ENCODE measurements around the gene CCDC47. TPM values are rescaled to one million over a fixed set of nuclear protein-coding genes. Genes with fewer than 3 reads are reported as not detected.
A peak's percentile ranks its signal among the peaks of the same experiment; 100 is the strongest.

CCDC47 gene
- total RNA-seq, 1 donor from 2014 or later = 76.2 TPM

GRCh38 chr17:63752707-63753106 is 20.7 kb downstream of the CCDC47 start:
- intact Hi-C loops (cut with DNase I) = no loop called here
- peaks cover 60 to 84% of the 10 kb centered on the region in 2 donors for H3K36me3 ChIP-seq
- no peaks in the 10 kb centered on the region for H3K9me3 ChIP-seq
- no peak overlapping the region for H3K27ac ChIP-seq
- TF ChIP-seq CTCF (IDR thresholded peaks at IDR 0.05) = no peak
- H3K4me1 ChIP-seq = no peaks in the 10 kb centered on the region
- no peak overlapping the region for H3K4me3 ChIP-seq
- DNase-seq (ENCODE audit: low spot score in 2 of 2) = no peak
- no peaks in the 10 kb centered on the region for H3K27me3 ChIP-seq

- no peaks in the 10 kb centered on the region for H3K4me1 ChIP-seq
- intact Hi-C loops (cut with DNase I) = no loop called here
- no peak overlapping the region for H3K27ac ChIP-seq
- no peaks in the 10 kb centered on the region for H3K9me3 ChIP-seq
- peaks cover 63 to 82% of the 10 kb centered on the region in 2 donors for H3K36me3 ChIP-seq
- no peak for TF ChIP-seq CTCF (IDR thresholded peaks at IDR 0.05)
- no peak overlapping the region for H3K4me3 ChIP-seq
- H3K27me3 ChIP-seq = no peaks in the 10 kb centered on the region
- DNase-seq (ENCODE audit: low spot score in 2 of 2) = no peak
These were observed 21.6 kb downstream of the CCDC47 start for GRCh38 chr17:63751806-63752205.

- peaks cover 2 to 10% of the 10 kb centered on the region in 2 donors for H3K36me3 ChIP-seq
- peak within 1 kb of the TSS; percentile 91 to 94 for H3K27ac ChIP-seq
- H3K4me1 ChIP-seq = peaks cover 0 to 10% of the 10 kb centered on the region in 2 donors
- intact Hi-C loops (cut with DNase I) = loop anchor here (2.0 kb wide), 4 partner anchors 31 to 119 kb away; partner anchors contain the start of genes CCDC47, FTSJ3, LIMD2 and MAP3K3
- peak within 1 kb of the TSS; percentile 84 to 90 for H3K4me3 ChIP-seq
- no peaks in the 10 kb centered on the region for H3K27me3 ChIP-seq
- no peak for TF ChIP-seq CTCF (IDR thresholded peaks at IDR 0.05)
- no peaks in the 10 kb centered on the region for H3K9me3 ChIP-seq
- DNase-seq (ENCODE audit: low spot score in 2 of 2) = peak; percentile 94 to 99
These were observed 31.8 kb downstream of the CCDC47 start, which contains the start of gene STRADA for GRCh38 chr17:63741408-63742173. STRADA (minus strand) TSS chr17:63741799; CDS start chr17:63728369, 13,430 bp downstream.

- Histone ChIP-seq H3K4me3 (peak overlapping the region; percentile 84 to 90), H3K27ac (peak overlapping the region; percentile 91 to 94), H3K9me3 (no peaks in the 10 kb centered on the region), H3K4me1 (peaks cover 0 to 10% of the 10 kb centered on the region in 2 donors), H3K36me3 (peaks cover 0 to 6% of the 10 kb centered on the region in 2 donors), H3K27me3 (no peaks in the 10 kb centered on the region)
- intact Hi-C loops (cut with DNase I) = loop anchor here (2.0 kb wide), 4 partner anchors 32 to 118 kb away; partner anchors contain the start of genes CCDC47, FTSJ3, LIMD2 and MAP3K3
- DNase-seq (ENCODE audit: low spot score in 2 of 2) = no peak
- TF ChIP-seq CTCF (IDR thresholded peaks at IDR 0.05) = no peak
These were observed 32.3 kb downstream of the CCDC47 start for GRCh38 chr17:63741143-63741407.

GRCh38 chr17:63740464-63741142 is 32.8 kb downstream of the CCDC47 start:
- intact Hi-C loops (cut with DNase I) = loop anchor here (2.0 kb wide), 4 partner anchors 32 to 118 kb away; partner anchors contain the start of genes CCDC47, FTSJ3, LIMD2 and MAP3K3

More at GRCh38 chr17:63740464-63741142, 32.8 kb downstream of the CCDC47 start:
- no peaks in the 10 kb centered on the region for H3K27me3 ChIP-seq
- peak overlapping the region; percentile 84 to 90 for H3K4me3 ChIP-seq
- peak overlapping the region; percentile 91 to 94 for H3K27ac ChIP-seq
- H3K4me1 ChIP-seq = peaks cover 0 to 10% of the 10 kb centered on the region in 2 donors
- no peak for TF ChIP-seq CTCF (IDR thresholded peaks at IDR 0.05)
- H3K9me3 ChIP-seq = no peaks in the 10 kb centered on the region
- H3K36me3 ChIP-seq = peaks cover 0 to 2% of the 10 kb centered on the region in 2 donors
- DNase-seq (ENCODE audit: low spot score in 2 of 2) = no peak

Data from ascending aorta (tissue), 2 donors.